ENCODE measurements around the gene FSTL3. TPM values are rescaled to one million over a fixed set of nuclear protein-coding genes. Genes with fewer than 3 reads are reported as not detected.

Gene FSTL3
- total RNA-seq, 2 donors from 2014 or later, result 69.3 to 241 TPM

- no peaks in the 10 kb centered on the region for H3K27me3 ChIP-seq (replicated peaks; ENCODE audit: insufficient read depth)
- H3K9me3 ChIP-seq, result no peaks in the 10 kb centered on the region
- H3K27ac ChIP-seq, result no peak overlapping the region
- H3K36me3 ChIP-seq, result no peaks in the 10 kb centered on the region
- intact Hi-C loops (cut with DNase I), result no loop called here
- no peak for DNase-seq (ENCODE audit: low spot score)
- no peak for TF ChIP-seq POLR2AphosphoS5 (IDR thresholded peaks at IDR 0.05)
- TF ChIP-seq POLR2A (IDR thresholded peaks at IDR 0.05), result no peak
- TF ChIP-seq CTCF (IDR thresholded peaks at IDR 0.05), result no peak
- H3K4me3 ChIP-seq, result no peak overlapping the region
- no peaks in the 10 kb centered on the region for H3K4me1 ChIP-seq (replicated peaks)
- WGBS, result 77% methylated on average over 31 of the region's 31 CpGs
Measured at GRCh38 chr19:685454-685931, 9.3 kb downstream of the FSTL3 start.

- no peaks in the 10 kb centered on the region for H3K4me1 ChIP-seq (replicated peaks)
- no peaks in the 10 kb centered on the region for H3K36me3 ChIP-seq
- intact Hi-C loops (cut with DNase I), result no loop called here
- H3K27ac ChIP-seq, result no peak overlapping the region
- no peak overlapping the region for H3K4me3 ChIP-seq
- no peak for DNase-seq (ENCODE audit: low spot score)
- 72% methylated on average over 17 of the region's 17 CpGs for WGBS
- no peaks in the 10 kb centered on the region for H3K9me3 ChIP-seq
- no peak for TF ChIP-seq CTCF (IDR thresholded peaks at IDR 0.05)
- TF ChIP-seq POLR2A (IDR thresholded peaks at IDR 0.05), result no peak
- TF ChIP-seq POLR2AphosphoS5 (IDR thresholded peaks at IDR 0.05), result no peak
- H3K27me3 ChIP-seq (replicated peaks; ENCODE audit: insufficient read depth), result no peaks in the 10 kb centered on the region
Measured at GRCh38 chr19:686589-687297, 10.6 kb downstream of the FSTL3 start.

GRCh38 chr19:687569-688166 is 11.5 kb downstream of the FSTL3 start:
- Histone ChIP-seq H3K9me3 (no peaks in the 10 kb centered on the region), H3K27ac (no peak overlapping the region), H3K4me3 (no peak overlapping the region), H3K36me3 (no peaks in the 10 kb centered on the region), H3K4me1 (replicated peaks) (no peaks in the 10 kb centered on the region), H3K27me3 (replicated peaks; ENCODE audit: insufficient read depth) (no peaks in the 10 kb centered on the region)
- intact Hi-C loops (cut with DNase I), result no loop called here
- no peak for DNase-seq (ENCODE audit: low spot score)
- TF ChIP-seq POLR2A (IDR thresholded peaks at IDR 0.05), result no peak
- TF ChIP-seq CTCF (IDR thresholded peaks at IDR 0.05), result no peak
- no peak for TF ChIP-seq POLR2AphosphoS5 (IDR thresholded peaks at IDR 0.05)
- WGBS, result 89% methylated on average over 11 of the region's 11 CpGs

- intact Hi-C loops (cut with DNase I), result no loop called here
- Histone ChIP-seq H3K4me1 (replicated peaks) (no peaks in the 10 kb centered on the region), H3K9me3 (no peaks in the 10 kb centered on the region), H3K36me3 (no peaks in the 10 kb centered on the region), H3K27me3 (replicated peaks; ENCODE audit: insufficient read depth) (no peaks in the 10 kb centered on the region), H3K4me3 (no peak overlapping the region), H3K27ac (no peak overlapping the region)
- WGBS, result 43% methylated on average over 15 of the region's 15 CpGs
- no peak for TF ChIP-seq CTCF (IDR thresholded peaks at IDR 0.05)
- no peak for TF ChIP-seq POLR2A (IDR thresholded peaks at IDR 0.05)
- TF ChIP-seq POLR2AphosphoS5 (IDR thresholded peaks at IDR 0.05), result no peak
- no peak for DNase-seq (ENCODE audit: low spot score)
Measured at GRCh38 chr19:688214-688613, 12.0 kb downstream of the FSTL3 start.

- Histone ChIP-seq H3K9me3 (no peaks in the 10 kb centered on the region), H3K4me3 (no peak overlapping the region), H3K4me1 (replicated peaks) (no peaks in the 10 kb centered on the region), H3K36me3 (no peaks in the 10 kb centered on the region), H3K27me3 (replicated peaks; ENCODE audit: insufficient read depth) (no peaks in the 10 kb centered on the region), H3K27ac (no peak overlapping the region)
- intact Hi-C loops (cut with DNase I), result no loop called here
- DNase-seq (ENCODE audit: low spot score), result no peak
- no peak for TF ChIP-seq POLR2AphosphoS5 (IDR thresholded peaks at IDR 0.05)
- WGBS, result 71% methylated on average over 17 of the region's 17 CpGs
Measured at GRCh38 chr19:688992-689391, 12.8 kb downstream of the FSTL3 start.
